ENCODE results near the gene CD2BP2.

Gene CD2BP2

DNA sequence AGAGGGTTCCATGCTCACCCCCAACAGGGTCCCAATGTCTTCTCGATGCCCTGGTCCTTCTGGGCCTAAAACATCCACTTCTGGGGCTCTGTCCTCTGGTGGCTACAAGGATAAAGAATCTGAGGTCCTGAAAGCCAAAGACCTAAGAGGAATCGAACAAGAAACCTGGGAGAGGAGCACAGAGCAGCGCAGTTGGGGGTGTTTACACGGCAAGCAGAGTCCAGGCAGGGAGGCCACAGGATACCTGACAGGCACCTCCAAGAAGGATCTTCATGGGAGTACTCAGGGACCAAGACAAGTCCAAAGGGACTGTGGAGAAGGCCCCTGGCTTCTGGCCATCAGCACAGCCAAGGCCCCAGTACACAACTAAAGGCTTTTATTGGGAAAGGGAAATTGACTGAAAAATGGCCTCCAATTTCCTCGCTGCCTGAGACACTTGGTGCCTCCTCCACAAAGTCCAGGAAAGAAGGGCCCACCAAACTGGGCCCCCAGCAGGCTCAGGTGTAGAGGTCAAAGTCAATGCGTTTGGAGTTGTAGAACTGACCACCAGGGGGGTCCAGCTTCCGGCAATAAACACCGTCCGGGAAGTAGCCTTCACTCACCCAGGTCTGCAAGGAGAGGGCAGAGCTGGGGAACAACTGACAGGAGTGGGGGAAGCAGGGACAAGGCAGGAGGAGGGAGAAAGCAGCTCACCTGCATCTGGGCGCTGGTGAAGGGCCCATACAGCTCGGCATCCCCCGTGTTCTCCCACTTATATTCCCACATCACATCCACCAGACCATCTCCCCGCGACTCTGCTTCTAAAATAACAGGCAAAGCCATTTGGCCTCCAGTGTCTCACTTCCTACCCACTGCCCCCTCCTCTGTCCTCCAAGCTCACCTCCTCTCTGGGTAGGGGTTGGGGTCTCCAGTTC, 2.4 kb downstream of the CD2BP2 start:
- no peak overlapping the region for H2AK5ac ChIP-seq (ENCODE audit: low read depth, low read length)
- H3K27me3 ChIP-seq (ENCODE audit: control insufficient read depth in 3 of 3, insufficient read depth in 3 of 3, low read depth in 1 of 3, low read length in 3 of 3), result no peaks in the 10 kb centered on the region
- no peak overlapping the region for H3K27ac ChIP-seq (replicated peaks; ENCODE audit: low read length)
- no peak overlapping the region for H2BK120ac ChIP-seq (ENCODE audit: low read depth, low read length)
- no peak overlapping the region for H2BK12ac ChIP-seq (ENCODE audit: low read length)
- H3K18ac ChIP-seq (ENCODE audit: low read length), result no peak overlapping the region
- peaks cover 39 to 53% of the 10 kb centered on the region in 2 donors for H3K36me3 ChIP-seq (replicated peaks in 1 of 2; ENCODE audit: control insufficient read depth in 2 of 2, insufficient read depth in 2 of 2, low read length in 2 of 2)
- H4K8ac ChIP-seq (ENCODE audit: low read depth, low read length), result no peak overlapping the region
- no peak overlapping the region for H3K4me2 ChIP-seq (ENCODE audit: insufficient read depth, low read length, poor library complexity, severe bottlenecking)
- H3K9ac ChIP-seq (ENCODE audit: low read depth, low read length, poor library complexity), result no peak overlapping the region
- peaks cover 14% of the 10 kb centered on the region for H3K79me1 ChIP-seq (ENCODE audit: low read depth, low read length)
- H2BK15ac ChIP-seq (ENCODE audit: low read length), result no peak overlapping the region
- WGBS, 2 donors (ENCODE audit: extremely low coverage in 2 of 2, insufficient read length in 2 of 2, insufficient replicate concordance in 1 of 2), result no CpG with 5 or more reads among the region's 14 CpGs
- no peak for DNase-seq (ENCODE audit: low spot score)
- H4K91ac ChIP-seq (ENCODE audit: low read depth, low read length, poor library complexity), result no peak overlapping the region
- peaks cover 8 to 10% of the 10 kb centered on the region in 2 donors for H3K4me1 ChIP-seq (ENCODE audit: control insufficient read depth in 2 of 2, insufficient read depth in 1 of 2, low read depth in 1 of 2, low read length in 2 of 2)
- no peak overlapping the region for H2AFZ ChIP-seq (ENCODE audit: low read length)
- H3K9me3 ChIP-seq (replicated peaks in 1 of 2; ENCODE audit: control insufficient read depth in 2 of 2, insufficient read depth in 1 of 2, low read depth in 1 of 2, low read length in 2 of 2), result no peaks in the 10 kb centered on the region
- no peak overlapping the region for H3K14ac ChIP-seq (ENCODE audit: low read length)
- H3K4me3 ChIP-seq (ENCODE audit: low read length in 2 of 2), result no peak overlapping the region
- no peak overlapping the region for H3K4ac ChIP-seq (ENCODE audit: low read length)
- H2BK5ac ChIP-seq (ENCODE audit: low read length), result no peak overlapping the region
- H3K23ac ChIP-seq (ENCODE audit: low read depth, low read length, poor library complexity), result peak overlapping the region; percentile 47

DNA sequence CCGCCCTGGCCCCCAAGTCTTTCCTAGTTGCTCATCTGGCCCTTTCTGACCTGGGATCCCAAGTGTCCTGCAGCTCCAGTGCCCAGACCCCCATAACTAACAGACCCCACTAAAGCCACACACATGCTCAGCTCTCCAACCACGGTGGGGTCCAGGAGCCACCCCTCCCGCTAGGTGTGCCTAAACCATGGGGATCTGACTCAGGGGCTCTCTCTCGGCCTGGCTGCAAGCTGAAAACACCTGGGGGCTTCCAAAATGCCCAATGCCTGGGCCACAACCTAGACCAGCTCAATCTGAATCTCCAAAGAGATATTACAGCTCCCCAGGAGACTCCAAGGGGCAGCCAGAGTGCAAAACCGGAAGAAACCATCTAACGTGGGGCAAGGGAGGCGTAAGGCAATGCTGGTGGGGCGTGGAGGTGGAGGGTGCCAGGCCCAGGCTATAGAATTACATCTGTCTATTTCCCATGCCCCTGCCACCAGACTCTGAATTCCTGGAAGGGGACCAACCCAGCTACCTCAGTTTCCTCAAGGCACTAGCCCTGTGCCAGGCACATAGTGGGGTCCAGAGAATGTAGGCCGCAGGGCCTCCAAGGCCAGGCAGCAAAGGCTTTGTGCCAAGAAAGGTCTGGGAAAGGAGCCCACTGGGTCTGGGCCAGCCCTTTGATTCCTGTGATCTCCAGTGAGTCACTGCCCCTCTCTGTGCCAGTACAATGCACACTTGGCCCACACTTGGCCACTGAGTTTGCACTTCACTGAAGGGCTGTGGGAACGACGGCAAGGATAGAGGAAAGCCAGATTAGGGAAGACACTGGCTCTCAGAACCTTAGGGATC, 3.3 kb downstream of the CD2BP2 start:
- Histone ChIP-seq H3K27me3 (ENCODE audit: control insufficient read depth in 3 of 3, insufficient read depth in 3 of 3, low read depth in 1 of 3, low read length in 3 of 3) (no peaks in the 10 kb centered on the region), H2BK5ac (ENCODE audit: low read length) (no peak overlapping the region), H4K8ac (ENCODE audit: low read depth, low read length) (no peak overlapping the region), H3K9ac (ENCODE audit: low read depth, low read length, poor library complexity) (no peak overlapping the region), H2AFZ (ENCODE audit: low read length) (no peak overlapping the region), H4K91ac (ENCODE audit: low read depth, low read length, poor library complexity) (no peak overlapping the region), H2AK5ac (ENCODE audit: low read depth, low read length) (no peak overlapping the region), H3K4ac (ENCODE audit: low read length) (no peak overlapping the region), H3K27ac (replicated peaks; ENCODE audit: low read length) (no peak overlapping the region), H2BK120ac (ENCODE audit: low read depth, low read length) (no peak overlapping the region), H2BK15ac (ENCODE audit: low read length) (no peak overlapping the region), H3K4me3 (ENCODE audit: low read length in 2 of 2) (no peak overlapping the region), H3K23ac (ENCODE audit: low read depth, low read length, poor library complexity) (no peak overlapping the region), H3K4me2 (ENCODE audit: insufficient read depth, low read length, poor library complexity, severe bottlenecking) (no peak overlapping the region), H3K79me1 (ENCODE audit: low read depth, low read length) (peaks cover 14% of the 10 kb centered on the region), H3K14ac (ENCODE audit: low read length) (no peak overlapping the region), H3K36me3 (replicated peaks in 1 of 2; ENCODE audit: control insufficient read depth in 2 of 2, insufficient read depth in 2 of 2, low read length in 2 of 2) (peaks cover 35 to 43% of the 10 kb centered on the region in 2 donors), H2BK12ac (ENCODE audit: low read length) (no peak overlapping the region), H3K4me1 (ENCODE audit: control insufficient read depth in 2 of 2, insufficient read depth in 1 of 2, low read depth in 1 of 2, low read length in 2 of 2) (peaks cover 8 to 10% of the 10 kb centered on the region in 2 donors), H3K9me3 (replicated peaks in 1 of 2; ENCODE audit: control insufficient read depth in 2 of 2, insufficient read depth in 1 of 2, low read depth in 1 of 2, low read length in 2 of 2) (no peaks in the 10 kb centered on the region), H3K18ac (ENCODE audit: low read length) (no peak overlapping the region)
- no CpG with 5 or more reads among the region's 11 CpGs for WGBS, 2 donors (ENCODE audit: extremely low coverage in 2 of 2, insufficient read length in 2 of 2, insufficient replicate concordance in 1 of 2)
- no peak for DNase-seq (ENCODE audit: low spot score)

DNA sequence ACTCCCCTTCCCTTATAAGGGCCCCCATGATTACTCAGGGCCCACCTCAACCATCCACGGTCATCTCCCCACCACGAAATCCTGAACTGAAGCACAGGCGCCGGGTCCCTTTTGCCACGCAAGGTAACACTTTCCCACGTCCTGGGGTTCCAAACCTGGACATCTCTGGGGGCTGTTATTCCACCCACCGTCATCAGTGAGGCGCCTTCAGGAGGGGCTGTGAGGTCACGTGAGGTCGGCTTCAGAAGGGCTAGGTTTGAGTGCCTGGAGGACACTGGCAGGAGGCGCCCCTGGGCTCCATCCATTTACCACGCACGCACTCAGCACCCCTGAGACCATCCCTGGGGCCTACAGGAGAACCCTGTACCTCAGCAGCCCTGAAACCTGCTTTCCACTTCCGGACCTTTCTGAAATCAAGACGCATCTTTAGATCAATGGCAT, 4.1 kb downstream of the CD2BP2 start:
- peaks cover 14% of the 10 kb centered on the region for H3K79me1 ChIP-seq (ENCODE audit: low read depth, low read length)
- no peak overlapping the region for H2AFZ ChIP-seq (ENCODE audit: low read length)
- WGBS, 2 donors (ENCODE audit: extremely low coverage in 2 of 2, insufficient read length in 2 of 2, insufficient replicate concordance in 1 of 2), result no CpG with 5 or more reads among the region's 15 CpGs
- H3K27ac ChIP-seq (replicated peaks; ENCODE audit: low read length), result no peak overlapping the region
- no peak overlapping the region for H2BK120ac ChIP-seq (ENCODE audit: low read depth, low read length)
- no peak overlapping the region for H3K14ac ChIP-seq (ENCODE audit: low read length)
- no peak overlapping the region for H2BK5ac ChIP-seq (ENCODE audit: low read length)
- no peak overlapping the region for H3K4me2 ChIP-seq (ENCODE audit: insufficient read depth, low read length, poor library complexity, severe bottlenecking)
- H3K9me3 ChIP-seq (replicated peaks in 1 of 2; ENCODE audit: control insufficient read depth in 2 of 2, insufficient read depth in 1 of 2, low read depth in 1 of 2, low read length in 2 of 2), result no peaks in the 10 kb centered on the region
- DNase-seq (ENCODE audit: low spot score), result no peak
- H3K4me3 ChIP-seq (ENCODE audit: low read length in 2 of 2), result no peak overlapping the region
- H4K8ac ChIP-seq (ENCODE audit: low read depth, low read length), result no peak overlapping the region
- H3K18ac ChIP-seq (ENCODE audit: low read length), result no peak overlapping the region
- peaks cover 6 to 8% of the 10 kb centered on the region in 2 donors for H3K4me1 ChIP-seq (ENCODE audit: control insufficient read depth in 2 of 2, insufficient read depth in 1 of 2, low read depth in 1 of 2, low read length in 2 of 2)
- H2BK12ac ChIP-seq (ENCODE audit: low read length), result no peak overlapping the region
- no peak overlapping the region for H3K23ac ChIP-seq (ENCODE audit: low read depth, low read length, poor library complexity)
- no peak overlapping the region for H2BK15ac ChIP-seq (ENCODE audit: low read length)
- no peaks in the 10 kb centered on the region for H3K27me3 ChIP-seq (ENCODE audit: control insufficient read depth in 3 of 3, insufficient read depth in 3 of 3, low read depth in 1 of 3, low read length in 3 of 3)
- no peak overlapping the region for H2AK5ac ChIP-seq (ENCODE audit: low read depth, low read length)
- H4K91ac ChIP-seq (ENCODE audit: low read depth, low read length, poor library complexity), result no peak overlapping the region
- H3K36me3 ChIP-seq (replicated peaks in 1 of 2; ENCODE audit: control insufficient read depth in 2 of 2, insufficient read depth in 2 of 2, low read length in 2 of 2), result peaks cover 35 to 41% of the 10 kb centered on the region in 2 donors
- no peak overlapping the region for H3K9ac ChIP-seq (ENCODE audit: low read depth, low read length, poor library complexity)
- no peak overlapping the region for H3K4ac ChIP-seq (ENCODE audit: low read length)

Measured in neuronal stem cell (in vitro differentiated cells).